ENCODE measurements around the gene ZNF684. TPM values are rescaled to one million over a fixed set of nuclear protein-coding genes. Genes with fewer than 3 reads are reported as not detected.
"Not testable (repeated sequence)": the region's sequence is repeated elsewhere in the genome, so short reads cannot be mapped to it uniquely, and the experiment has no call there.

ZNF684 gene
- total RNA-seq, 1 donor from 2014 or later = 3.9 TPM

GRCh38 chr1:40553017-40553416 lies 21.6 kb downstream of the ZNF684 start:
- DNase-seq (ENCODE audit: low read depth) = no peak
- no peak overlapping the region for H3K4me3 ChIP-seq (ENCODE audit: low read depth, low read length)
- TF ChIP-seq, protein P1, sequence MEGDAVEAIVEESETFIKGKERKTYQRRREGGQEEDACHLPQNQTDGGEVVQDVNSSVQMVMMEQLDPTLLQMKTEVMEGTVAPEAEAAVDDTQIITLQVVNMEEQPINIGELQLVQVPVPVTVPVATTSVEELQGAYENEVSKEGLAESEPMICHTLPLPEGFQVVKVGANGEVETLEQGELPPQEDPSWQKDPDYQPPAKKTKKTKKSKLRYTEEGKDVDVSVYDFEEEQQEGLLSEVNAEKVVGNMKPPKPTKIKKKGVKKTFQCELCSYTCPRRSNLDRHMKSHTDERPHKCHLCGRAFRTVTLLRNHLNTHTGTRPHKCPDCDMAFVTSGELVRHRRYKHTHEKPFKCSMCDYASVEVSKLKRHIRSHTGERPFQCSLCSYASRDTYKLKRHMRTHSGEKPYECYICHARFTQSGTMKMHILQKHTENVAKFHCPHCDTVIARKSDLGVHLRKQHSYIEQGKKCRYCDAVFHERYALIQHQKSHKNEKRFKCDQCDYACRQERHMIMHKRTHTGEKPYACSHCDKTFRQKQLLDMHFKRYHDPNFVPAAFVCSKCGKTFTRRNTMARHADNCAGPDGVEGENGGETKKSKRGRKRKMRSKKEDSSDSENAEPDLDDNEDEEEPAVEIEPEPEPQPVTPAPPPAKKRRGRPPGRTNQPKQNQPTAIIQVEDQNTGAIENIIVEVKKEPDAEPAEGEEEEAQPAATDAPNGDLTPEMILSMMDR (conservative IDR thresholded peaks at IDR 0.05; ENCODE audit: low read depth, low read length) = no peak

- not testable (repeated sequence) for H3K4me3 ChIP-seq (ENCODE audit: low read depth, low read length); DNase-seq (ENCODE audit: low read depth)
Observed at GRCh38 chr1:40554807-40555206, 23.4 kb downstream of the ZNF684 start.

- no peak overlapping the region for H3K4me3 ChIP-seq (ENCODE audit: low read depth, low read length)
- DNase-seq (ENCODE audit: low read depth) = no peak
Observed at GRCh38 chr1:40556121-40556520, 24.7 kb downstream of the ZNF684 start.

DNA sequence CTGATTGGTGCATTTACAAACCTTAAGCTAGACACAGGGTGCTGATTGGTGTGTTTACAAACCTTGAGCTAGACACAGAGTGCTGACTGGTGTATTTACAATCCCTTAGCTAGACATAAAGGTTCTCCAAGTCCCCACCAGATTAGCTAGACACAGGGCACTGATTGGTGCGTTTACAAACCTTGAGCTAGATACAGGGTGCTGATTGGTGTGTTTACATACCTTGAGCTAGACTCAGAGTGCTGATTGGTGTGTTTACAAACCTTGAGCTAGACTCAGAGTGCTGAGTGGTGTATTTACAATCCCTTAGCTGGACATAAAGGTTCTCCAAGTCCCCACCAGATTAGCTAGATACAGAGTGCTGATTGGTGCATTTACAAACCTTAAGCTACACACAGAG lies 26.8 kb downstream of the ZNF684 start:
- DNase-seq (ENCODE audit: low read depth); H3K4me3 ChIP-seq (ENCODE audit: low read depth, low read length): not testable (repeated sequence)

More at GRCh38 chr1:40556121-40556520, 24.7 kb downstream of the ZNF684 start:
- TF ChIP-seq, protein P1 (conservative IDR thresholded peaks at IDR 0.05; ENCODE audit: low read depth, low read length) = no peak

GRCh38 chr1:40562185-40562584 lies 30.7 kb downstream of the ZNF684 start:
- TF ChIP-seq, protein P1 (conservative IDR thresholded peaks at IDR 0.05; ENCODE audit: low read depth, low read length) = no peak
- no peak overlapping the region for H3K4me3 ChIP-seq (ENCODE audit: low read depth, low read length)
- DNase-seq (ENCODE audit: low read depth) = no peak

GRCh38 chr1:40563266-40563665 lies 31.8 kb downstream of the ZNF684 start:
- H3K4me3 ChIP-seq (ENCODE audit: low read depth, low read length) = no peak overlapping the region
- DNase-seq (ENCODE audit: low read depth) = no peak
- TF ChIP-seq, protein P1 (conservative IDR thresholded peaks at IDR 0.05; ENCODE audit: low read depth, low read length) = no peak

DNA sequence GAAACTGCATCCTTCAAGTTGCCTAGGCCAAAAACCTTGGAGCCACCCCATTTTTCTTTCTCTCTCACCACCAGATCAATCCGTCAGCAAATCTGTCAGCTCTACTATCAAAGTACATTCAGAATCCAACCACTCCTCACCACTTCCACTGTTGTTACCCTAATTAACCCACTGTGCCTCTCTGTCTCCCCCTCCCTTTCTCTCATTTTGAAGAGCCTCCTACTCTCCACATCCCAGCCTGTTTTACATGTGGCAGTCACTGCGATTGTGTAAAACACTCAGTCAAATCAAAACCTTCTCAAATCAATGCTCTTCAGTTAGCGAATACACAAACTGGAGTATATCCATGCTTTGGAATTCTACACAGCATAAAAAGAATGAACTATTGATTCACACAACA lies 33.1 kb downstream of the ZNF684 start:
- TF ChIP-seq, protein P1 (conservative IDR thresholded peaks at IDR 0.05; ENCODE audit: low read depth, low read length) = no peak

DNA sequence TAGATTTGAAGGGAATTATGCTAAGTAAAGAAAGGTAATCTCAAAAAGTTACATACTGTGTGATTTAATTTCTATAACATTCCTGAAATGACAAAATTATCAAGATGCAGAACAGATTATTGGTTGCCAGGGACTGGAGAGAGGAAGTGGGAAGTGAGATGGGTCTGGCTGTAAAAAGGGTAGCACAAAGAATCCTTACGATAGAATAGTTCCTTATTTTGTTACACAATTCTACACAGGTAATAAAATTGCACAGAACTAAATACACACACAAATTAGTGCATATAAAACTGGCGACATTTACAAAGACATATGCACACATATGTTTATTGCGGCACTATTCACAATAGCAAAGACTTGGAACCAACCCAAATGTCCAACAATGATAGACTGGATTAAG lies 33.5 kb downstream of the ZNF684 start:
- TF ChIP-seq, protein P1 (conservative IDR thresholded peaks at IDR 0.05; ENCODE audit: low read depth, low read length) = no peak
- no peak overlapping the region for H3K4me3 ChIP-seq (ENCODE audit: low read depth, low read length)
- no peak for DNase-seq (ENCODE audit: low read depth)

More for the DNA sequence above, 33.1 kb downstream of the ZNF684 start:
- H3K4me3 ChIP-seq (ENCODE audit: low read depth, low read length) = no peak overlapping the region
- DNase-seq (ENCODE audit: low read depth) = no peak
